GM12892 (cell line): ENCODE data around the gene CBX6.

Source experiments
- POLR2A ChIP-seq: IDR thresholded peaks from 2 replicates; pipeline ENCODE4 v1.6.1; 2011; ENCODE audit warnings: low read depth, low read length, control low read depth
- POLR2AphosphoS5 ChIP-seq: IDR thresholded peaks from 2 replicates; pipeline ENCODE4 v1.6.1; 2011; ENCODE audit warnings: low read depth, low read length, control low read depth
- TAF1 ChIP-seq: IDR thresholded peaks from 2 replicates; pipeline ENCODE4 v1.6.1; 2011; ENCODE audit warnings: low read depth, mild to moderate bottlenecking, control low read depth, low read length, borderline replicate concordance

DNA sequence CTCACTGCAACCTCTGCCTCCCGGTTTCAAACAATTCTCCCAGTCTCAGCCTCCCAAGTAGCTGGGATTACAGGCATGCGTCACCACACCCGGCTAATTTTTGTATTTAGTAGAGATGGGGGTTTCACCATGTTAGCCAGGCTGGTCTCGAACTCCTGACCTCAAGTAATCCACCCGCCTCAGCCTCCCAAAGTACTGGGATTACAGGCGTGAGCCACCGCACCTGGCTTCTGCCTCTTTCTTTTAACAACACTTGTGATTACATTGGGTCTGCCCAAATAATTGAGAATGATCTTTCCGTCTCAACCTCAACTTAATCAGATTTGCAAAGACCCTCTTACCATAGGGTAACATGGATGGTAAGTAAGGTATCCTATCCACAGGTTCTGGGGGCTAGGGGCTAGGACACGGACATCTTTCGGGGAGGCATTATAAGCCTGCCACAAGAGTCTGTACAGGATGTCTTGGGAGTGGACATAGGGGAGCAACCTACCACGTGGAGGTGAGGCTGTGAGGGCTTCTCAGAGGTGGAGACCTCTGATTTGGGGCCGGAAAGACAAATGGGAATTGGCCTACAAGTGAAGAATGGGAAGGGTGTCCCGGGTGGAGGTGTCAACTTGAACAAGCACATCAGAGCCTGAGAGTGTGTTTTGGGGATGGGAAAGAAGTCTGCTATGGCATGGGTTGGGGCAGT lies 2.7 kb upstream of the CBX6 start:
- TF ChIP-seq TAF1 (no peak), POLR2A (no peak), POLR2AphosphoS5 (no peak)
